GM19324 (cell line): ENCODE results near the gene RCBTB1.
"Not testable (repeated sequence)": the region's sequence is repeated elsewhere in the genome, so short reads cannot be mapped to it uniquely, and the experiment has no call there.

Experiments used
- ATAC-seq: cut with Tn5 transposase; IDR thresholded peaks from one replicate; pipeline ENCODE4 v1.9.1; 2021; ENCODE audit warnings: mild to moderate bottlenecking, moderate library complexity; ENCODE audit not compliant: unreplicated experiment, low FRiP score

The RCBTB1 gene

DNA sequence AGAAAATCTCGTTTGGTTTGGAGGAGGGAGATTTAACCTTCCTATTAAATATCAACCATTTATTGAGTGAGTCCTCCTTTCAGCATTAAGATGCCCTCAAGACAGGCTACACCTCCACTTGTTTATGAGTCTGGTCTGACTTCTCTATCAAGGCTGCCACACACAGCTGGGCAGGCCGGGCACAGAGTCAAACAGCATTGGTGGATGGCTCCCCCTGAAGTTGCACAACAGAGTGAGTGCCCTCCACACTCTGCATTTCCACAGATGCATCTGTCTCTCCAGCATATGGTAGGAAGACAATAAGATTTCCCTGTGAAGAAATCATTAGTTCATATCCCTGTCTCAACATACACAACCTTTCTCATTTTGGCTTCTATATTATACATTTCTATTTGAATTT is 58.2 kb downstream of the RCBTB1 start:
- no peak for ATAC-seq

DNA sequence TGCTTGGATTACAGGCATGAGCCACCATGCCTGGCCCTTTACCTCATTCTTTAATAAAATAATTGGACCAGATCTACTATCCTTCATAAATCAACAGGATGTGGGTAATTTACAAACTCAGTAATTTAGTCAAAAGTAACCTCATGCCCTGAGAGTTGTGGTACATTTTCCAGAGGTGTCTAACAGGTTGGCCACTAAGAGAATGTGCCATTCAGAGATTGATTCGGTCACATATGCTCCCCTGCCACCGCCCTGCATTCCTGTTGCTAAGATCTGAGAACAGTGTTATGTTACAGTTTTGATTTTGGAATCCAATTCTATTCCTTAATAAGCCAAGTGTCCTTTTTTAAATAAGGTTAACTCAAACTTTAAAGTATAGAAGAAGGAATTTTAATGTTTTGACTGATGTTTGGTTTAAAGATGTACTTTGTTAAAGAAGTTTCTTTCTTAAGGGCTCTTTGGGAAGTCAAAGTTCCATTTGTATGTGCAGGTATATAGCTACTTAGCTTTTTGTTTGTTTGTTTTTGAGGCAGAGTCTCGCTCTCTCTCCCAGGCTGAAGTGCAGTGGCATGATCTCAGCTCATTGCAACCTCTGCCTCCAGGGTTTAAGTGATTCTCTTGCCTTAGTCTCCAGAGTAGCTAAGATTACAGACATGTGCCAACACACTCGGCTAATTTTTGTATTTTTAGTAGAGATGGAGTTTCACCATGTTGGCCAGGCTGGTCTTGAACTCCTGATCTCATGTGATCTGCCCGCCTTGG is 60.4 kb downstream of the RCBTB1 start:
- ATAC-seq, result no peak

DNA sequence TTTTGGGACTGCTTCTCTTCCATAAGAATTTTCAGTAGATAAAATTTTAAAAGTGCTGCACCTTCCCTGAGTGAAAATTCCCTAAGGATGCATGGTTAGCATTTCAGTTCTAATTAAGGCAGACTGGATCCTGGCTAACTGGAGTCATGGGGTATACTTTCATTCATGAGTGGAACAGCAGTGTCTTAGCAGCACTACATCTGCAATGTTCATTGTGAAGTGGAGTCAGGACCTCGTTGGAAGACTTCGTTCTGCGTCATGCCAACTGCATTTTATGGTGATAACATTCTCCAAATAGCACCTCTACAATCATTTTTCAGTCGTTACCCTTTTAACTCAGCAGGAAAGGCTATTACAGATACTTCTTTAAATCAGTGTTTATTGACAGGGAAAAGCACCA is 64.1 kb downstream of the RCBTB1 start:
- ATAC-seq, result no peak

DNA sequence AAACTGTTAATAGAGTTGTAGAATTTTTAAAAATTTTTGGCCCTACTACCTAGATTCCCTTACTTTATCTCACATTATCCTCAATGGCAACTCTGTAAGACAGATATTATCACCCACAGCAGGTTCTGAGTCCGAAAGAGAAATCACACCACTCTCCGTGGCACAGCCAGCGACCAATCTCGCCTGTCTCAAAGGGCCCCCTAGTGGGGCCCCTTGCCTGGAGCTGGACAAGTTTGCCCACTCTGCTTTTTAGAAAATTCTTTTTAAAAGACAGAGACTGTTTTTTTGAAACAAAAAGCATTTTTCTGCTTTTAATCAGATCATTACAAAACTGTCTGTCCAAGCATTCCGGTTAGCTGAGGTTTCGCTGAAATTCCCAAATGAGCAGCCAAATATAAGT is 67.9 kb downstream of the RCBTB1 start:
- ATAC-seq, result no peak

DNA sequence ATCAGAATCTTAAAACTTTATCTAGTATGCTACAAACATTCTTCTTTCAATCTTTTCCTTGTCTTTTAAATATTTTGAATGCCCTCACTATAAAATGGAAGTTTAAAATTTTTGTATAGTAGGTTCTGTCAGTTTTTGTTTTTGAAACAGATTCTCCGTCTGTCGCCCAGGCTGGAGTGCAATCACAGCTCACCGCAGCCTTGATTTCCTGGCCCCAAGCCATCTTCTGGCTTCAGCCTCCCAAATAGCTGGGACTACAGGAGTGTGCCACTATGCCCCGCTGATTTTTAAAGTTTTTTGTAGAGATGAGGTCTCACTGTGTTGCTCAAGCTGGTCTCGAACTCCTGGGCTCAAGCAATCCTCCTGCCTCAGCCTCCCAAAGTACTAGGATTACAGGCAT is 68.9 kb downstream of the RCBTB1 start:
- ATAC-seq, result no peak

DNA sequence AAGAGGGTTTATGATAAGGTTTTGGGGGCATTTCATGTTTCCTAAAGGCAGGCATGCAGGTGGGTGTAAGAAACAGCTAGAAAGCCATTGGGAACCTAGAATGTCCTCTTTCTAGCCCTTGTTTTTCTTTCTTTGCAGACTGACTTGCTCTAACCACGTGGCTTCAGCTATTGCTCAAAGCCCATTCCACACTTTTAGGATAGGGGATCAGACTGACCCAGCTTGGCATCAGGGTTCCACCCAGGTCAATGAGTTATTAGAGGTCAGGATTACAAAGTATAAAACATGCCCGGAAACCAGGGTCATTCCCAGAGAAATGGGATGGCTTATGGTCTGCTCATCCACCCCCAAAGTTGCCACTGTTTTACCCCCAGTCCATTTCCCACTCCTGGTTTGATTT is 72.8 kb downstream of the RCBTB1 start:
- no peak for ATAC-seq

DNA sequence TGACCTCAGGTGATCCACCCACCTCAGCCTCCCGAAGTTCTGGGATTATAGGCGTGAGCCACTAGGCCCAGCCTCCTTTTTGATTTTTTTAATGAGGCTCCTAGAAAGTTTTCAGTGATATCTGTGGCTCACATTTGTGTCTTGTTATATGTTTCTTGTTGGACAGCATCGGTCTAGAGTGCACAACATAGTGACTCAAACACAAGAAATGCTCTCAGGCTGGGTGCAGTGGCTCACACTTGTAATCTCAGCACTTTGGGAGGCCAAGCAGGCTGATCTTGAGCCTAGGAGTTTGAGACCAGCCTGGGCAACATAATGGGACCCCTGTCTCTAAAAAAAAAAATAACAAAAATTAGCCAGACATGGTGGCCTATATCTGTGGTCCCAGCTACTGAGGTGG is 81.4 kb downstream of the RCBTB1 start:
- no peak for ATAC-seq

DNA sequence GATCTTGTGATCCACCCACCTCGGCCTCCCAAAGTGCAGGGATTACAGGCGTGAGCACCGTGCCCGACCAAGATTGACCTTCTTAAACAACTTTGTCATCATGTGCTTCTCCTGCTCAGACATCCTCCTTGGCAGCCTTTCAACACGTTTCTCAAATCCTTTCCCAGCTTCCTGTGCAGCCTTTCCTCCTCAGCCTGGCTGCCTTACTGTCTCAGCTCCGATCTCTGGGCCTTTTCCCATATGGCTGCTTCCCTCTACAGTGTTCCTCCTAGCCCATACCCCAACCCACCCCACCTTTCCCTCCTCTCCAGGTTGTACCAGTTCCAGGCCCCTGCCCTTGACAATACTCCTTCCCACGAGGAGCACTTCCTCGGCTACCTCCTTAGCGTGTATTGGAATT is 82.4 kb downstream of the RCBTB1 start:
- ATAC-seq, result no peak

DNA sequence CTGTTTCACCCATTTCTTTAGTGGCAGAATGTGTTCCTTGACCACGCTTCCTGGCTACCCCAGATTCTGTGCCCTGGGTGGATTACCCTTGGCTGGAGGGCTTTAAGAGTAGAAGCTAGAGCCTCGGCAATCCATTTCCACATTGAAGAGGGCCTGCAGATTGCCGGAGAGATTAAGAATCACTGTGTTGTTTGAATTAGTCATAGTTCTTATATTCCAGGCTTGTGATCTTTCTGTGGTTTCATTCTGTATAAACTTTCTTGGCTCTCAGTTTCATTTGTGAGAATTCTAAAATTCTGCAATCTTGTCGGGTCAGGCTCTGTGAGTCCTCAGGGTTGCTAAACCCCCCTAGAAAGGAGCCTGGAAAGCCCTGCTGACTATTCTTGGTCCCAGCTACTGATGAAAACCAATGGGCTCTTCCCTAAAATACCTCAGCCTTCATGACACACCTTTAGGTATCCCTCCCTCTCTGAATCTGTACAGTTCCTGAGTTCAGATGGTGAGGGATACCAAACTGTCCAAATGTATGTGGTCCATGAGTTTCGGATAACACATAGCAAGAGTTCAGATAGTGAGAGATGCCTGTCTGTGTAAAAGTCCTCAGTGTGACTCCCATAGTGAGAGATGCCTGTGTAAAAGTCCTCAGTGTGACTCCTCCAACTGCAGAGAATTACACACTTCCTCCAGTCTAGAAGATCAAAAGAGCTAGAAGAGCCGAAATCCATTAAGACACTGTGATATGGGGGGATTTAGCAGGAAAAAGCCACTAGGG is 85.3 kb downstream of the RCBTB1 start:
- ATAC-seq, result no peak

DNA sequence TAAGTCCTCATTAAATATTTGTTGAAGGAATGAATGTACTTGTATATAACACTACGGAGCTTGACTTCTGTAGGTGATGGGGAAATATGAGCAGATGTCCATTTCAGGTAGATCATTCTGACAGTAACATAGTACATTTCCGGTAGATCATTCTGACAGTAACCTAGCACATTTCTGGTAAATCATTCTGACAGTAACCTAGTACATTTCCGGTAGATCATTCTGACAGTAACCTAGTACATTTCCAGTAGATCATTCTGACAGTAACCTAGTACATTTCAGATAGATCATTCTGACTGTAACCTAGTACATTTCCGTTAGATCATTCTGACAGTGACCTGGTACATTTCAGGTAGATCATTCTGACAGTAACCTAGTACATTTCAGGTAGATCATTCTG is 87.2 kb downstream of the RCBTB1 start:
- ATAC-seq, result no peak

DNA sequence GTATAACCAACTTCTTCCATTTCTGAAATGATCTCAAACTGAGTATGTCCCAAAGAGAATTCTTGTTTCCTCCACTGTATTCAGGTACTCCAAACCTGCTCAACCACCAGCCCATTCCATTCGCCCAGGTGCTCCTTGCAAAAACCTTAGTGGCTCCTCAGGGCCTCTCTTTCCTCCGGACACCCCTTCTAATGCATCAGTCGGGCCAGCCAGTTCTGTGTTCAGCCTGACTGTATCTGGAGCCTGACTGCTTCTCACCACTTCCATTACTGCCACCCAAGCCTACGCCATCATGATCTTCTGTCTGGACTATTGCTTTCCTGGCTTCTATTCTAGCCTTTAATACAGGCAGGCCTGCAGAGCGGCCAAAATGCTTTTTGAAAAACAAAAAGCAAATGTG is 88.1 kb downstream of the RCBTB1 start:
- ATAC-seq, result no peak

DNA sequence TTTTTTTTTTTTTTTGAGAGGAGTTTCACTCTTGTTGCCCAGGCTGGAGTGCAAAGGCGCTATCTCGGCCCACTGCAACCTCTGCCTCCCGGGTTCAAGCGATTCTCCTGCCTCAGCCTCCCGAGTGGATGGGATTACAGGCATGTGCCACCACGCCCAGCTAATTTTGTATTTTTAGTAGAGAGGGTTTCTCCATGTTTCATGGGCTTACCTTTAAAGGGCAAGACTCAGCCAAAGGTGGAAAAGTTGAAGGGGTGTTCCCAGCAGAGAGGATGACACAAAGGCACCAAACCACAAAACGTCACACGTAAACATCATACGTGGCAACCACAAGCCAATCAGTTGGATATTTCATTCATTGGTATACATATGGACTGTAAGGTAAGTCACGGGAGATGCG is 88.5 kb downstream of the RCBTB1 start:
- not testable (repeated sequence) for ATAC-seq

DNA sequence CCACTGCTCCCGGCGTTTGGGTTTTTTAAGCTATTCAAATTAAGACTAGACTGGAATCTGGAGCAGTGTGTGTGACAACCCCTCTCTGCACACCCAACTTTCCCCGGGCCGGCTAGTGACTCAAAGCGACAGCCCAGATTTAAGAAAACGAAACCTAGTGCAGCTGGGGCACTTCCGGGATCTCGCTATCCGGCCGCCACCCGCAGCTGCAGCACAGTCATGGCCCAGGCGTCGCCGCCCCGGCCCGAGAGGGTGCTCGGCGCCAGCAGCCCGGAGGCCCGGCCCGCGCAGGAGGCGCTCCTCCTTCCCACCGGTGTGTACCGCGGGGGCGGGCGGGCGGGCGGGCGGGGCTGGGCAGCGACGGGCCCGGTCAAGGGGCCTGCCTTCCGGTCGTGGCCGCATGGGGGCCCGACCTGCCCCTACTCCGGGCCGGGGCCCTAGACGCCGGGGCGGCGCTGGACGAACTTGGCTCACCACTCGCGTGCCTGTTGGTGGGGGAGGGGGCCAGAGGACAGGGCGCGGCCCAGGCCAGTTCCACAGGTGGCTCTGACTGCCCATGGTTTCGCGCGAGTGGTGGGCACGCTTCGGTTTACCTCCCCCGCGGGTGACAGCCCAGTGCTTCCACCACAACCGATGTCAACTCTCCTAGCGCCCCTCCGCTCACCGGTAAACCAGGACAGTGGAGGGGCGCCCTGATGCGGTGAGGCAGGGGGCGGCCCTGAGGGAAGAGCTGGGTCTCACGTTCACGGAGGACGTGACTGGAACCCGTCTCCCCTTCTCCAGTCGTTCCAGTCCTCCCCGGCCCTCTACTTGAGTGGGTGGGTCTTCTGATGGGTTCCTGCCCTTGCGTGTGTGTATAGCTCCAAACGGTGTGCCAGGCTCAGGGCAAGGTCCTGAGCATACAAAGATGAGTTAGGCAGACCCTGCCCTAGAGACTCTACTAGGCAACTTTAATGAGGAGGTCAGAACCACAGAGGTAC is 89.3 kb downstream of the RCBTB1 start, which contains the start of gene PHF11:
Gene PHF11, plus strand, starts transcription at position 171 of the 980 bp plus-strand sequence. Its CDS starts 49 bp downstream, at position 220.
- ATAC-seq, result peak; percentile 77

DNA sequence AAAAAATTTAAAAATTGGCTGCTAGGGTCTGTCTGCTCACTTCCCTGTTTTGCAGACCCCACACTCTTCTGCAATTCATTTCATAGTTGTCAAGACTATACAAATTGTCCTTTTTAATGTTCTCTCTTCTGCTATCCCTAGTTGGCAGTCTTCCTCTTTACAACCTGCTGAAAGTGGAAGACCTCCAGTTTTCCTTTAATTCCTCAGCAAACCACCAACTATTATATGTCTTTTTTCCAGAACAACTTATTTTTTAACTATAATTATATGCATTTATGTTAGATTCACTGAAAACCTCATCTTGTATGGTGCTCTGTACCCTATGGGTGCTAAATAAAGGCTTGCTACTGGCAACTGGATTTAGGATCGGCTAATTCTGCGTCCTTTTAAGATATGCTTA is 90.7 kb downstream of the RCBTB1 start:
- no peak for ATAC-seq

DNA sequence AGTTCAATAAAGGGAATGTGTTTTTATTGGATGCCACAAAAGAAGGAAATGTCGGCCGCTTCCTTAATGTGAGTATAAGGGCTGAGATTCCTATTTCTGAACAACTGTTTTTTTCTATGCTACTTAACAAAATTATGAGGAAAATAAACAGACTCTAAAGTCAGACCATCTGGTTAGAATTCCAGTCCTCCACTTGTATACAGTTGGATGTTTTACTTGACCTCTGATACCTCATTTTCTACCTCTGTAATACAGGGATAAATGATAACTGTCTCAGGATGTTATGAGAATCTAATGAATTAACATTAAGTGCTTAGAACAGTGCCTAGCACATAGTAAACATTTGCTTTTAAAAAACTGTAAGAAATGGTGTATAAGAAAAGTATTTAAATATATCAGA is 96.8 kb downstream of the RCBTB1 start:
- ATAC-seq, result no peak
